NB4 (cell line): Measurements from ENCODE around the gene KIAA0319L.

Source experiments
- DNase-seq: peaks from one replicate; pipeline ENCODE4 v3.0.0; 2010; ENCODE audit warnings: low read depth
- H3K4me3 ChIP-seq: one replicate; pipeline ENCODE4 v1.5.1; 2011; ENCODE audit warnings: mild to moderate bottlenecking, low read depth, low read length, moderate library complexity
- MYC ChIP-seq: IDR thresholded peaks from 2 replicates; pipeline ENCODE4 v1.6.1; 2011; ENCODE audit warnings: low read depth, low read length
- POLR2A ChIP-seq: IDR thresholded peaks from 2 replicates; pipeline ENCODE4 v1.6.1; 2011; ENCODE audit warnings: mild to moderate bottlenecking; ENCODE audit not compliant: insufficient read length; ENCODE audit errors: extremely low read depth
- TF ChIP-seq, protein P1 (sequence below): IDR thresholded peaks from one replicate; pipeline ENCODE4 v1.5.1; 2012; ENCODE audit warnings: low read depth, low read length
- TF ChIP-seq, protein P2 (sequence below): IDR thresholded peaks from 2 replicates; pipeline ENCODE4 v1.6.1; 2011; ENCODE audit warnings: low read depth, low read length

KIAA0319L gene

DNA sequence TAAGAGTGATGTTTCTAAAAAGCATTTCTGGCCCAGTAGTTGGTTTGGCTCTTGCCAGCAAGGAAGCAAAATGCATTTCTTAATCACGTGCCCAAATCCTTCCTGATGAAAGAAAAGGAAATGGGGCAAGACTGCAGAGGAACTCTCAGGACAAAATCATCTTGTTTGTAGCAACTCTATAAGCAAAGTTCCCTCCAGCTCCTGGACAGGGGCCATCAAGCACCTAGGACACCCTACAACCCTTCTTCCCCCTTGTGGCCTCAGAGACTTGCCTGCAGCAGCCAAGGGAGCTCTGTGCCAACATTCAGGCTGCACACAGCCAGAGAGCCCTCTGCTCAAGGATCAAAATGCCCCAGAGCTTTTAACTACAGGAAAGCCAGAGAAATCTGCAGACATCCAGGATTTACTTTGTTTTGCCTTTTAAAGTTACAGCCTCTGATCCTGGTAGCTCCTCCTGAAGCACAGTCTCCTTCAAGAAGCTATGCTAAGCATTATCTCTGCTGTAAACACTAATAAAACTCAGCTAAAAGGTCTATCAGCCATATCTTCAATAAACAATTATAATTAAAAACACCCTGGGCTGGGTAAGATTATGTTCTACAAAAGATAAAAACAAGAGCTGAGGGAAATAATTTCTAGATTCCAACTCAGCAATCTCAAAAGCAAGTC is 105.0 kb downstream of the KIAA0319L start:
- H3K4me3 ChIP-seq = peak overlapping the region; percentile 6
- TF ChIP-seq POLR2A (no peak), MYC (no peak)
- TF ChIP-seq, protein P1, sequence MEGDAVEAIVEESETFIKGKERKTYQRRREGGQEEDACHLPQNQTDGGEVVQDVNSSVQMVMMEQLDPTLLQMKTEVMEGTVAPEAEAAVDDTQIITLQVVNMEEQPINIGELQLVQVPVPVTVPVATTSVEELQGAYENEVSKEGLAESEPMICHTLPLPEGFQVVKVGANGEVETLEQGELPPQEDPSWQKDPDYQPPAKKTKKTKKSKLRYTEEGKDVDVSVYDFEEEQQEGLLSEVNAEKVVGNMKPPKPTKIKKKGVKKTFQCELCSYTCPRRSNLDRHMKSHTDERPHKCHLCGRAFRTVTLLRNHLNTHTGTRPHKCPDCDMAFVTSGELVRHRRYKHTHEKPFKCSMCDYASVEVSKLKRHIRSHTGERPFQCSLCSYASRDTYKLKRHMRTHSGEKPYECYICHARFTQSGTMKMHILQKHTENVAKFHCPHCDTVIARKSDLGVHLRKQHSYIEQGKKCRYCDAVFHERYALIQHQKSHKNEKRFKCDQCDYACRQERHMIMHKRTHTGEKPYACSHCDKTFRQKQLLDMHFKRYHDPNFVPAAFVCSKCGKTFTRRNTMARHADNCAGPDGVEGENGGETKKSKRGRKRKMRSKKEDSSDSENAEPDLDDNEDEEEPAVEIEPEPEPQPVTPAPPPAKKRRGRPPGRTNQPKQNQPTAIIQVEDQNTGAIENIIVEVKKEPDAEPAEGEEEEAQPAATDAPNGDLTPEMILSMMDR = peak; percentile 33
- TF ChIP-seq, protein P2, sequence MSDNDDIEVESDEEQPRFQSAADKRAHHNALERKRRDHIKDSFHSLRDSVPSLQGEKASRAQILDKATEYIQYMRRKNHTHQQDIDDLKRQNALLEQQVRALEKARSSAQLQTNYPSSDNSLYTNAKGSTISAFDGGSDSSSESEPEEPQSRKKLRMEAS = peak; percentile 56; the same call in 1 of the 2 replicates
- DNase-seq = peak; percentile 89

DNA sequence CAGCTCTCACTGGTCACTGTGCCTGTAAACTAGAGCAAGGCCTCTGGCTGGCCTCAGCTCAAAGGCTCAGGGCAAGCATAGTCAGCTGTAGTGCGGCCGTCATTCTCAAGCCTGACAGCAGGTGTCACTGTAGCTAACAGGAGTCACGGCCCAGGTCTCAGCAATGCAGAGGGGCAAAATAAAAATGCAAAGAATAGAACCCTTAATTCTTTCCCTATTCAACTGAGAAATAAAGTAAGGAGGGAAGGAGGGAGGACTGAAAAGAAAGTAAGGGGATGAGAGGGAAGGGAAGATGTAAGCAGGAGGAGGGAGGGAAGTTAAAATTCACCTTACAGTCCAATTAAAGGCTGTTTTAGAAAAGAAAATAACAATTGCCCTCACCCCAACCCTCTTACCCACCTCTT is 106.1 kb downstream of the KIAA0319L start:
- TF ChIP-seq, protein P1 = peak; percentile 89
- TF ChIP-seq POLR2A = no peak
- DNase-seq = peak; percentile 81
- no peak overlapping the region for H3K4me3 ChIP-seq

DNA sequence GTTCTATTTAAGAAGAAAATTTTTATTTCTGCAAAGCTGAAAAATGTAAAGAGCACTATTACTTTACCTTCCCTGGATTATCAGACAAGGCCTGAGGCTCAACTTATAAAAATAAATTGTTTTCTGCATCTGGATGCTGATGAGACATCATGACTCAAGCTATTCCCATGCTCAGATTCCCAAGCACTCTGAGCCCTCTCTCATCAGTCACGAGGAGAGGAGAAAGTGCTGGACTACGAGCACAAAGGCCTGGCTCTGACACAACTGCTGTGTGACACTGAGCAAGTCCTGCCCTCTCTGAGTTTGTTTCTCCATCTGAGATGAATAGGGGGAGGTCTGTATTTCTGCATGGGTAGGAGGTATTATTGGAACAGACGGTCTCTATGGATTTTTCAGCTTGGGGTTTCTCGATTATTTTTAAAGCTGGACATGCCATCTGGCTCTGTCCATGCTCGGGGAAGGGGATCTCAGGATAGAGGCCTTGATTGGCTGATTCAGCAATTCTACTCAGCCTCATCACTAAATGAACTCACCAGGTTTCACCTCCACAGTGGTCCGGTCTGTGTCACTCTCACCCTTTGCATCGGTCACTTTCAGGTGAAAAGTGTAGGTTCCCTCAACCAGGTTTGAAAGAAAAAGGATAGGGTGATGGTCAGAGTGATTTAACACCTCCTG is 107.7 kb downstream of the KIAA0319L start:
- no peak for DNase-seq
- TF ChIP-seq, protein P2 = no peak
- TF ChIP-seq, protein P1 = no peak
- no peak for TF ChIP-seq MYC
- no peak for TF ChIP-seq POLR2A
- H3K4me3 ChIP-seq = no peak overlapping the region

DNA sequence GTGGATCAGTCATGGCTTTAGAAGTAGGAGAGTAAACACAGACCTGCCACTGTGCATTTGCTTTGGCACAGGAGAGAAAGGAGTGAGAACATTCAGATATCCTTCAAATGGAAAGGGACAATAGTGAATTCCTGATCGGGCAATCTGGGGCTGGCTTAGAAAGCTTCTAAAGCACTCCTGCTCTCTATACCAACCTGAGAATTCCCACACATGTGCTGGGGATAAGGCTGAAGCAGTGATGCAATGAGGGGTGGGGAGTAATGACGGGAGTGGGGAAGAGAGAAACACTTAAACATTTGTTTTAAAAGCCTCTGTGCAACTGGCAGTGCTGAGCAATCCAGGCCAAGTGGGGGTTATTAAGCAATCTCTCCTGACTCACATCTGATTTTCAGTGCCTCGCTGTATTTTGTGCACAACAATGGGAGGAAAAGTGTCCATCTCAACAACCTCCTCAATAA is 108.8 kb downstream of the KIAA0319L start:
- TF ChIP-seq MYC (no peak), POLR2A (no peak)
- TF ChIP-seq, protein P2 = peak; percentile 2; the same call in 1 of the 2 replicates
- peak; percentile 85 for DNase-seq
- no peak overlapping the region for H3K4me3 ChIP-seq

DNA sequence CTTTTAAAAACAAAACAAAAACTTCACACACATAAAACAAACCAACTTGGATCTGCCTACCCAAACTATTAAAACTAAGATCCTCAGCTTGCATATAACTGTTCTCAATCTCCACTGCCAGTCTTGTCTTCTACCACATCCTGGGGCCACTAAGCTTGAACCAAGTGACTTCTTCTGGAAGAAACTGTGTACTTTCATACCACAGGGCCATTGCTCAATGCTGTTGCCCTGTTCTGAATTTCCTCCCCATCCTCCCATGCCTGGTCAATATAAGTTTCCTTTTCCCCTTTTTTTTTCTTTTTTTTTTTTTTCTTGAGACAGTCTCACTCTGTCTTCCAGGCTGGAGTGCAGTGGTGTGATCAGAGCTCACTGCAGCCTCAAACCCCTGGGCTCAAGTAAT is 109.9 kb downstream of the KIAA0319L start:
- peak; percentile 86 for DNase-seq
- TF ChIP-seq, protein P2 = peak; percentile 42
- TF ChIP-seq, protein P1 = no peak
- TF ChIP-seq MYC (peak; percentile 32; the same call in 1 of the 2 replicates), POLR2A (no peak)
- no peak overlapping the region for H3K4me3 ChIP-seq

DNA sequence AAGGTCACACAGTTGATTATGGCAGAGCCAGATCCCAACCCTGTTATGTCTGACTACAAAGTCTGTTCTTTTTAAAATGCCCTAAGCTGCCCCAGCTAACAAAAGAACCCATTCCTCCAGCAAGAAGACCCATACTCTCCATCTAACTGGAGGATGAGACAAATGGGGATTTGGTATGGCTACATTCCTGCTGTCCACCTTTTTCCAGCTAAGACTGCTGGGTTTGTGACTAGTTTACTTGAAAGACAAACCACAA is 112.8 kb downstream of the KIAA0319L start:
- no peak for DNase-seq
- TF ChIP-seq, protein P1 = no peak
- TF ChIP-seq, protein P2 = no peak
- TF ChIP-seq POLR2A (no peak), MYC (no peak)

More for the DNA sequence above, 112.8 kb downstream of the KIAA0319L start:
- no peak overlapping the region for H3K4me3 ChIP-seq
